Left lobe of liver (tissue), 2 donors: ENCODE data around the gene RGSL1. TPM values are rescaled to one million over a fixed set of nuclear protein-coding genes. Genes with fewer than 3 reads are reported as not detected.

Experiments used
- ATAC-seq: fragments of 200-7000 bp; cut with Tn5 transposase; one replicate; pipeline ENCODE4 v1.9.1; 2020; ENCODE audit warnings: mild to moderate bottlenecking, moderate library complexity
- DNase-seq: peaks from one replicate; pipeline ENCODE4 v3.0.0-alpha.2; 2020; ENCODE audit warnings: low spot score
- total RNA-seq: library from RNA; stranded (reverse); gene quantifications from one replicate; pipeline ENCODE4 v1.2.1, GENCODE V29; 2021
- donor health status: DM: no; HTN: no; CAD: no; lungs with moderate emphysema.
- donor health status: DM: no; HTN: yes; CAD: no.

The RGSL1 gene
- not detected for total RNA-seq

DNA sequence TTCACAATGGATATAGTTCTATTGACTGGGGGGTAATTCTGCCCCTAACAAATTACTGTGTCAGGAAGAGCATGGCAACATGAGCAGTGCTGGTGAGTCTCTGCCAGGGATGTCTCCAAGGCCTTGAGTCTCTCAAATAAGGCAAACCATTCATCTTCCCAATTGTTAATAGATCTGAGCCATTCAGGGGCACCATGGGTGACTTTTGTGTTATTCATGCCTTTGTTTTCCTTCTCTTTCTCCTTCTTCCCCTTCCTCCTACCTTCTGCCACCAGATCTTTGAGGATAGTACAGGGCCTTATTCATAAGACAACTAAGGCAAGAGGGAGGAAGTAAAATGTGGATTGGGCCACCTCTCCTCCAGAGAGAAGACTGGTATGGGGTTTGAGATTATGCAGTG is at the start of gene RGSL1:
RGSL1 (plus strand) TSS at position 60 of the 400 bp plus-strand sequence; CDS start at position 80, 20 bp downstream.
- no peak for DNase-seq
- ATAC-seq, result no peak

DNA sequence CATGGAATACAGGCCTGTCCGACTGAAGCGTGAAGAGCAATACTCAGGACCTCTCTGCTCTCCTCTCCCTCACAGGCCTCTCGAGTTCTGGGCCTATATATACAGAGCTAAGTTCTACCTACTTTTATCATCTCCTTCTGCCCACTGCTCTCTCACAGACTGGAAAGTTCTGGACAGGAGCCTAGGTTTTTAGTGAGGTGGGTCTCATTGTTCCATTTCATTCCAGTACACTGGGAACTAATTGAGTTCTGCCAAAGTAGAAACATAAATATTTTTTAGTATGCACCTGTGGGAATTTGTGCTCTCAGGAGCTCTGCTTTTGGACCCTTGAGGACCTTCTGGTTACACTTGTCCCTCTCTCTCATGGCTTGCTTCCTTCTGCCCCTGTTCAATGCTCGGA is 49.4 kb upstream of the RGSL1 start, which contains the start of gene TEDDM1:
TEDDM1 (minus strand) TSS at position 101 of the 400 bp plus-strand sequence. CDS start 182 bp downstream, outside the sequence.
- ATAC-seq (no peak), DNase-seq (no peak)

DNA sequence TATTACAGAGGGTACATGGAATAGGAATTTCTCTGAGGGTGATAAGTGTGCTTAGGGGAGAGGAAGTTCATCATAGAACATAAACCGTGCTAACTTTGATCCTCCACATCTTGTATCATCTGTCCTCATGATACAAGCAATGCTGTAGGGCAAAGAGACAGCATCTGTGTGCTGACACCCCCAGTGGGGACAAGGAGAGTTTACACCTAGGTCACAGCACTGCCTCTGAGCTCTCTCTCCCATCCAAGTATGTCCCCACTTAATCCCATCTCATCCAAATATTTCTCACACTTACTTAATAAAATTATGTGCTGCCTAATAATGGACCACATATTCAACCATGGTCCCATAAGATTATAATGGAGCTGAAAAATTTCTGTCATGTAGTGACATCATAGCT is 45.2 kb upstream of the RGSL1 start:
- DNase-seq (no peak), ATAC-seq (no peak)

DNA sequence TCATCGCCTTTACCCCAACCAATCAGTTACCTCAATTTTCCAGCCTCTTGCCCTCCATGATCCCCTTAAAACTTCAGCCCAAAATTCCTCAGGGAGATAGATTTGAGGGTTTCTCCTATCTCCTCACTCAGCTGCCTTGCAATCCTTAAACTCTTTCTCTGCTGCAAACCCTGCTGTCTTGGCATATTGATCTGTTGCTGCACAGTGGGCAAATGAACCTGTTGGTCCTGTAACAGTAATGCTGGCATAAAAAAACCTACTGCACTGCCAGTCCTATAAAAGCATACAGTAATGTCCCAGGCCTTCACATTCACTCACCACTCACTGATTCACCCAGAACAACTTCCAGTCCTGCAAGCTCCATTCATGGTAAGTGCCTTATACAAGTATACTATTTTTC is 44.4 kb upstream of the RGSL1 start:
- no peak for ATAC-seq
- DNase-seq, result no peak

DNA sequence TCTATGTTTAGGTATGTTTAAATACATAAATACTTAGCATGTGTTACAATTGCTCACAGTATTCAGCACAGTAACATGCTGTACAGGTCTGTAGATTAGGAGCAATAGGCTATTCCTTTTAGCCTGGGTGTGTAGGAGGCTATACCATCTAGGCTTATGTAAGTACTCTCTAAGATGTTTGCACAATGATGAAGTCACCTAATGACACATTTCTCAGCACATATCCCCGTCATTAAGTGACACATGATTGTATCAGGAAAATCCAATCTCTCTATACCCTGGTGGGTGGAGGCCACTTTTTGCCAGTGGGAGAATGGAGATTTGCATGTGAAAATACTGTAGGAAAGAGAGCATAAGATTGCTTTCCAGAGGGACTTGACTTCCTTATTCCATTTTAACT is 43.9 kb upstream of the RGSL1 start:
- no peak for DNase-seq
- no peak for ATAC-seq

DNA sequence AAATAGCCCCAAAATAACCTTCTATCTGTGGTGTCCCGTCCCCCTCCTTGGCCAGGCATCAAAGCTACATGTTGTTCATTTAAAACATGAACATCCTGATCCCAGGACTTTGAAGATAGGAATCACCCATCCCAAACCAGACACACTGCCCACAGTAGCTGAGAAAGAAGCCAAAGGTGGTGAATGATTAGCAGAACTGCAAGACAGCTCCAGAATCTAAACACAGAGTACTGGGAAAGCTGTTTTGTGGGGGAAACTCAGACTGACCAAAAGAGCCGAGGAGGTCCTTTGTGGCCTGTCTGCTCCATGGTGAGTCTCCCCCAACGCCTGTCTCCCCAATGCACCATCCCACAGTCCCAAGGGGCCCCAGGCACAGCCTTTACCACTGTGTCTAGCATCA is 42.2 kb upstream of the RGSL1 start:
- DNase-seq, result no peak
- peak; percentile 56 for ATAC-seq

DNA sequence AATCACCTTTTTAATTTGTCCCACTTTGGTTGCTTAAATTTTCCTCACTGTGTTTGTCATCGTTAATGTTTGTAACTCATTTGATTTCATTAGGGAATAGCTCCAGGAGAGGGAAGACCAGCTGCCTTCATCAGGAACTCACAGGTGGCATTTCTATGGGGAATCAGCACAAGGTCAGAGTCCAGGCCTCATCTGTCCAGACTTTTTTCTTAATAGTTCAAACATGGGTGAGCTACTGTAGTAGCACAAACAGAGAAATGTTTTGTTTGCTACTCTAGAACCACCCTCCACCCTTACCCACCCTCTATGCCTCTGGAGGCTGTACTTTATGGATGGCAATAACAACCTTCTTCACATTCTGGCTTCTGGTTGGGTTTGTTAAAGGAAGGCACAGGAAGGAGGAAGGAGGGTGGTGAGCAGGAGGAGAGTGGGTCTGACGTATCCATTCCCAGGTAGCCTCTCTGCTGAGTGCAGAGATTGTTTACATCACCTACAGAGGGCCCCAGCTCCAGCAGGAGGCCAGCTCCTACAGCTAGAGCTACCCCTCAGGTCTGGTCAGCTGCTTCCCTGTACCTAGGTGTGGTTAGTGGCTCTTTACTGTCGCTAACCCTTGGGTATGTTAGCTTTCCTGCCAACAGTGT is 41.4 kb upstream of the RGSL1 start:
- ATAC-seq (peak; percentile 52), DNase-seq (no peak)

DNA sequence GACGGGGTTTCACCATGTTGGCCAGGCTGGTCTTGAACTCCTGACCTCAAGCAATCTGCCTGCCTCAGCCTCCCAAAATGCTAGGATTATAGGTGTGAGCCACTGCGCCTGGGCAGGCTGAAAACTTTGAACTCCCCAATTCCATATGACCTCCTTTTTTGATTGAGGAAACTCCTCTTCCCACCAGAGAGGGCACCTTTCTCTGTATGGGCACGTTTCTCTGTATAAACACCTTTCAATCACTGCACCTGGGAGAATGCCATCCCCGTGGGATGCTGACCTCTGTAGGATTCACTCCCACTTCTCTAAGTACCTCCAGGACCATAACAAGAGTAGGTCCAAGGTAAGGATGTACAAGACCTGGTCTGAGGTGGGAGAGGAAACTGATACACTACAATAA is 39.8 kb upstream of the RGSL1 start:
- no peak for DNase-seq
- no peak for ATAC-seq

DNA sequence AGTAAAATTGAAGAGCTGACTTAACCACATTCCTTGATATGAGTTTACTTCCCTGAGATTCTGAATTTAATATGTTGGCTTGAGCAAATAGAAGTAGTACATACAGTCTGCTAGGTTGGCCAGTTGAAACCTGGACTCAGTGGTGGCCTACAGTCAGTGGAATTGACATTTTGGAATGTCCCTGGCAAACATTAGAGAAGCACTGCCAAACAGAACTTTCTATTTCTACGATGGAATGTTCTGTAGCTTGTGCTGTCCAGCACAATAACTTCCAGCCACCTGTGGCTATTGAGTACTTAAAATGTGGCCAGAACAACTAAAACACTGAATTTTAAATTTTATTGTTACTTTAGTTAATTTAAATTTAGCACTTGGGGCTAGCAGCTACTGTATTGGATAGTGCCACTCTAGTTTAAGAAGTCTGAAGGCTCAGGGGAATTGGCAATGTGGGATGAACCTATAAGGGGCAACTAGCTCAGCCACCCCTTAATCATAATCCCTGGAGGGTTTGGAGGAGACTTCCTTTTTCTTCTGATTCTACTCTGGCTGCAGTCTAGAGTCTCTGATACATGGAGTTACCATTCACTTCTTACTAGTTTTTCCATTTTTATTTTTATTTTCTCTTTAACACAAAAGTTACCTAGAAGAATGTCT is 39.2 kb upstream of the RGSL1 start:
- DNase-seq, result no peak
- peak; percentile 90 for ATAC-seq

DNA sequence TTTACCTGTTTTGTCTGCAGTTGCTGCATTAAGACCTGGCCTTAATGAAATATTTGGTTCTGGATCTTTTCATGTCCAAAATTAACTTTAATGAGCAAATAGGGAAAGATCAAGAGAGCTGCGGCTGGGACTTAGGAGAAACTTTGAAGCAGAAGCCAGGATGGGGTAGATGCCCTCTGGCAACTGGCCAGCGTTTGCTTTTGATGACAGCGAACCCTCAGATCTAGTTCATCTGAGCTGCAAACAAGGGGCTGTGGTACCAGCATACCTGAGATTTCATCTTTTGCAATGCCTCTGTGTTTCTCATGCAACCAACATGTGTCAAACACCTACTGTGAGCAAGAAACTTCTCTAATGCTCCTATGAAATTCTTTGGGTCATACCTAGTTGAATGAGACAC is 36.5 kb upstream of the RGSL1 start:
- no peak for DNase-seq

DNA sequence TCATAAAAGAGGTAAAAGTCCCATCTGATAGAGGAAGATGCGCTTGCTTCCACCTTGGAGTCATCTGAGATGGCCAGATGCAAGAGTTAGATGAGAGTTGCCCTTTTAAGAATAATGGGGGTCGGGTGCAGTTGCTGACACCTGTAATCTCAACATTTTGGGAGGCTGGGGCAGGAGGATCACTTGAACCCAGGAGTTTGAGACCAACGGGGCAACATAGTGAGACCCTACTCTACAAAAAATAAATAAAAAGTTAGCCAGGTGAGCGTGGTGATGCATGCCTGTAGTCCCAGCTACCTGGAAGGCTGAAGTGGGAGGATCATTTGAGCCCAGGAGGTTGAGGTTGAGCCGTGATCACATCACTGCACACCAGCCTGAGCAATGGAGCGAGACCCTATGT is 36.0 kb upstream of the RGSL1 start:
- DNase-seq (no peak), ATAC-seq (no peak)

More for the DNA sequence above, 36.5 kb upstream of the RGSL1 start:
- ATAC-seq, result peak; percentile 16

DNA sequence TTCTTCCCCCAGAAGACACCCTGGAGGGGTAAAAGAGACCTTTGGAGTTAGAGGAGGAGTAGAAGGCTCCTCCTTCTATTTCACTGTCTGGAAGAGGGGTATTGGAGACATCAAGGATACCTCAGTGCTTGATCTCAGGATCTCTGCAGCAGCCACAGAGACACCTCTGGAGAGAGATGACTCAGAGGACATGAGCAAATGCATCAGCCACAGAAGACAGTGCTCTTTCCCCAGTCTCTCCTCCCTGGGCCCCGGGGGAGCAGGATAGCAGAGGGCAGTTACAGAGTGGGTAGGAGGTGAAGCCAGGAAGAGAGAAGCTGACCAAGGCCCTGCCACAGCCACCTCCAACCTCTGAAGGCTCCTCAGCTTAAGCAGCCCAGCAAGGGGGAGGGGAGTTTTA is 34.2 kb upstream of the RGSL1 start:
- no peak for ATAC-seq
- no peak for DNase-seq

DNA sequence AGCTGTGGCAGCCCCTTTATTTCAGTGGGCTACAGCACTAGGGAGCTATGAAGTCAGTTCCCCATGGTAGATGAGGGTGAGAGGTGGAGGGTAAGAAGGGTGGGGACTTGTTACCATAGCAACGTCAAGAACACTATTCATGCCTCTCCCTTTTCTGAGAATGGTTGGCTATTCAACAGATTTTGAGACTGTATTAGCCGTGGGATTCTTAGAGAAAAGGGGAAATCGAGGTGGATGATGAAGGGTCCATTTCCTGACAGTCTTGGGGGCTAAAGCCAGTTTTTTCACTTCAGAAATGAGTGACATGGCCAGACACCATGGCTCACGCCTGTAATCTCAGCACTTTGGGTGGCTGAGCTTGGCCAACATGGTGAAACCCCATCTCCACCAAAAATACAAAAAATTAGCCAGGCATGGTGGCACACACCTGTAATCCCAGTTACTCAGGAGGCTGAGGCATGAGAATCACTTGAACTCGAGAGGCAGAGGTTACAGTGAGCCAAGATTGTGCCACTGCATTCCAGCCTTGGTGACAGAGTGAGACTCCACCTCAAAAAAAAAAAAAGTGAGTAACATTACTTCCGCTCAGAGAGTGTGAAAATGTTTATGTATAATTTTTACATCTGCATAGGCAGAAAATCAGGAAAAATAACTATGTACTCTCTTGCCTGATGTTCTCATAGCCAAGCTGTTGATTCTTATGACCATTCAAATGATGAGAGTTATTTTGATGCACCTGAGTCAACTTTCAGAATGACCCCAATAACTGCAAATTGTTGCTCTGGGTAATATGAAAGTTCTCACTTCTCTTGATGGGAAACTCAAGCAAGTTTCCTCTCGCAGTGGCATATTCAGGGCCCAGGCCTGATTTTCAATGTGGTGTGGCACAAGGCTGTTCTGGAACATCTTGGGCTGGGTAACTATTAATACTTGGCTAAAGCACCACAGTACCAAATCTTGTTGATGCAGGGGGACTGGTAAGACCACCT is 23.2 kb upstream of the RGSL1 start:
- DNase-seq (no peak), ATAC-seq (no peak)

DNA sequence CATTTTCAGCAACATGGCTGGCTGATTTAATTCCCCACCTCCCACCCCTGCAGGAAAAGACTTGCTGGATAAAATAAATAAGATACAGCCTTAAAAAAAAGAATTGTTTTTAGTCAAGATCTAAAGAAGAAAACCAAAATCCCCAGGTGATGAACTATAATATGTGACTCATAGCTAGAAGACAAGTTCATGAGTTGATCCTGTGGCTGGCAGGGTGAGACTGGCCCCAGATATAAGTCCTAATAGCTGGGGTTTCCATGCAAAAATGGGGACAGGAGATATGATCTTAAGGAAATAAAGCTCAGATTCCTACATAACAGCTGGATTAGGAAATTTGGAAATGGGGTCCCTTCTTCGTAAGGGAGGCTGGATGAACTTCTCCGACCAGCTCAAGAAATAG is 21.9 kb upstream of the RGSL1 start:
- no peak for DNase-seq

DNA sequence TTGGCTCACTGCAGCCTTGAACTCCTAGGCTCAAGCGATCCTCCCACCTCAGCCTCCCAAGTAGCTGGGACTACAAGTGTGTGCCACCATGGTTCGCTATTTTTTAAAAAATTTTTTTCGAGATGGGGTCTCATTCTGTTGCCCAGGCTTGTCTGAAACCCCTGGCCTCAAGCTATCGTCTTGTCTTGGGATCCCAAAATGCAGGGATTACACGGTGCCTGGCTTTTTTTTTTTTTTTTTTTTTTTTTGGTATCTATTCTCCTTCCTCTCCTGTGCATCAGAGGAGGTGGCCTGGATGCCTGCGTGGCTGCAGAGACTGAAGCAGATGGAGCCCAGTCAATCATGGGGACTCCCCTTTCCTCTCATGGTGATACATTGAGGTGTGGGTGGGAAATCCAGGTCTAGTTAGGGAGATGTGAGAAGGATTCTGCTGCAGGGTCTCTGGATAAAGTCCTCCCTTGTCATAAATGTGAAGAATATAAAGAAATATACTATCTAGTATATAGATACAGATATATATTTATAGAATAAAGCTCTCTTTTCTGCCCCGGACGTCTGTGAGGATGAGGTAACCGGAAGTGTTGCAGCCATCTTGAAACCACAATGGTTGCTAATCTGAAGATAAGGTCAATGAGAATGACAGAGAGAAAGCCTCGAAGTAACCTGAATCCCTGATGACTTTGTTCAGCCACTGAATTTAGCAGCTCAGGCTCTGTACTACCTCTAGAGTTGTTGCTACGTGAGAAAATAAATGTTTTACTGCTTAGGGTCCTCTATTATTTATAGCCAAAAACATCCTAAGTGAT is 19.5 kb upstream of the RGSL1 start:
- no peak for DNase-seq
- ATAC-seq, result no peak

More for the DNA sequence above, 21.9 kb upstream of the RGSL1 start:
- no peak for ATAC-seq

DNA sequence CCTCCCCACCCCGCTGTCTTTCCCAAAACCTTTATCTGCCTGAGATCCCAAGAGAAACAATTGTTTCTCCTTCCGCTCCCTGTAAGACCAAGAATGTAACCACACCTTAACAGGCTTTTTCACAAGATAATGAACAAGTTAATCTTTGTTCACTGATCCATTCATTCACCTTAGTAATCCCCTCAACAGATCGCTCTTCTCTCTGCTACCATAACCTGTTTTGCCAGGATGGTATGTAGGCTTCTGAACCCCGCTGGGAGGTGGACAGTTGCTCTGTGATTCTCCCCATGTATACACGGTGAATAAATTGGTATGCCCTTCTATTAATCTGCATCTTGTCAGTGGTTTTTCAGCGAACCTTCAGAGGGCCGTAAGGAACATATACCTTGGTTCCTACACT is 18.7 kb upstream of the RGSL1 start:
- ATAC-seq (no peak), DNase-seq (no peak)

DNA sequence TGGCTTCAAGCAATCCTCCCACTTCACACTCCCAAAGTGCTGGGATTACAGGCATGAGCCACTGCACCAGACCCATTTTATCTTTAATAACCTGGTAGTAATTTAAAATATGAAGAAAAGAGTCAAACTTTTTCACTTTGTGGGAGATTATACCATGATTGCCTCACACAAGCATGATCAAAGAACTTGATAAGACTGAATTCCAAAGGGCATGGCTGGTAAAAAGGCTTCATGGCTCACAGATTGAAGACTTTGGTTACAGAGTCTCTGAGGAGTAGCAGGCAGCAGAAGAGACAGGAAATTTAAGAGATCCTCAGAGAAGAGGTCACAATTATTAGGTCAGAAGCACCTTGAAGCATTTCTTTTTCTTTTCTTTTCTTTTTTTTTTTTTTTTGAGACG is 16.4 kb upstream of the RGSL1 start:
- DNase-seq, result no peak
- peak; percentile 64 for ATAC-seq

DNA sequence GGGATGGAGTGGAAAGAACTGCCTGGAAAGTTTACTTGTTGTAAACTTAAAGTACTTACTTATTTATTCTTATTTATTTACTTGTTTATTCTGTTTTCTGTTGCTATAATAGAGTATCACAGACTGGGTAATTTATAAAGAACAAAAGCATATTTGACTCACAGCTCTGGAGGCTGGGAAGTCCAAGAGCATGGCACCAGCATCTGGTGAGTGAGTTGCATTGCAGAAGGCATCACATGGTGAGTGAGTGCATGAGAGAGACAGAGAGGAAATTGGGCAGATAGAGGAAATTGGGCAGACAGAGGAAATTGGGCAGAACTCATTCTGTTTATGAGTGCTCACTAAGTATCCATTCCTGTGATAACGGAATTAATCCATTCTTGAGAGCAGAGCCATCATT is 11.6 kb upstream of the RGSL1 start:
- no peak for DNase-seq
- no peak for ATAC-seq

DNA sequence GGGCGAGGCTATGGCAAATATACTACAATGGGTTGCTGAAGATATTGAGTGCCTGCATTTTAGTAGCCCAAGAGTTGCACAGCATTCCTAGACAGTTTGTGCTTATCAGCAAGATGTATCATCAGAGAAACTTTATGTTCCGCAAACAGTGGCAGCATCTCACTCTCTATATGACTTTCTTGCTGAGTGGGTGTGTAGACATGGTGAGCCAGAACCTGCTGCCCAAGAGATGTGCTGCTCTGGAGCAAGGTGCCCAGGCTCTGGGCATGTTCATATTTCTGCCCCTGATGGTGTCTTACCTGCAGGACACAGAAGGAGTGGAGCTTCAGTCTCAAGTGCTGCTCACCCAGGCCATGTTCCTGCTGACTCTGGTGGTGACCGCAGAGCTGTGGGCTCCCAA is 8.2 kb upstream of the RGSL1 start:
- ATAC-seq (no peak), DNase-seq (no peak)

DNA sequence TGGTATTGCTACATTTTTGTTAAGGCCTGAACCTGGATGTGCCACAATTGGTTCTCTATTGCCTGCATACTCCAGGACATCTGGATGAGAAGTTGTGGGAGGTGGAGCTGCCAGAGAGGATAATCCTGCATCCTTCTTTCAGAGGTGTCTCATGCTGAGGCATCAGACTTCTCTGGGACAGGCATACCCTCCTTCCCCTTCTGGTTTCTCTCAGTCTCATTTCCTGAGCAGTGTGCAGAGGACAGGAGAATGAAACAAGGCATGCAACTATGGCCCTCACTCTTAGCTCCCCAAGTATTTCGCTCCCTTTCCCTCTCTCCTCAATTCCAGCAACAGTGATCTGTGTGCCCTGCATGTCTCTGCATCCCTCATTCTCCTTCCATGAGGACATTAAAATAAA is 7.6 kb upstream of the RGSL1 start:
- DNase-seq (no peak), ATAC-seq (no peak)

DNA sequence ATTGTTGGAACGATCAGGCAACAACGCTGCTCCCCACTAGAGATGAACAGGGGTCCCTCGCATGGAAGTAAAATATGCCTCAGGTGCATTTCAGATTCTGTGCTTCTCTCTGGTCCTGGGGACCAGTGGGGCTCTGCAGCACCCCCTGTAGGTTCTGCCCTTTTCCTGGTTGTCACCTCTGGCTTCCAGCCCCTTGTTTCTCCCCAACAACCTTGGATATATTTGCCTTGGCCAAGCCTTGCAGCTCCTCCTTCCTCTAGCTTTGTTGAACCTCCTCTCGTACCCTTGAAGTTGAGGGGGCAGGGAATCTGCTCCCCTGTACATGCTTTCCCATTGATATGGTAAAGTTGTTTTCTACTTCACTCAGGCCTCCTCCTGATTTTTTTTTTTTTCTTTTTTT is 5.4 kb upstream of the RGSL1 start:
- DNase-seq (no peak), ATAC-seq (no peak)
